HUDEP-2 (cell line): ENCODE measurements around the gene THEMIS.
"Not testable (repeated sequence)": the region's sequence is repeated elsewhere in the genome, so short reads cannot be mapped to it uniquely, and the experiment has no call there.

Source experiments
- DNase-seq, 76 experiments: peaks; one replicate each; lab custom pipeline; 2025; ENCODE audit not compliant: unreplicated experiment in 76 of 76; lab: John Stamatoyannopoulos, UW

The THEMIS gene

GRCh38 chr6:127813699-127814027 lies 87.2 kb downstream of the THEMIS start:
- DNase-seq, result no peak

DNA sequence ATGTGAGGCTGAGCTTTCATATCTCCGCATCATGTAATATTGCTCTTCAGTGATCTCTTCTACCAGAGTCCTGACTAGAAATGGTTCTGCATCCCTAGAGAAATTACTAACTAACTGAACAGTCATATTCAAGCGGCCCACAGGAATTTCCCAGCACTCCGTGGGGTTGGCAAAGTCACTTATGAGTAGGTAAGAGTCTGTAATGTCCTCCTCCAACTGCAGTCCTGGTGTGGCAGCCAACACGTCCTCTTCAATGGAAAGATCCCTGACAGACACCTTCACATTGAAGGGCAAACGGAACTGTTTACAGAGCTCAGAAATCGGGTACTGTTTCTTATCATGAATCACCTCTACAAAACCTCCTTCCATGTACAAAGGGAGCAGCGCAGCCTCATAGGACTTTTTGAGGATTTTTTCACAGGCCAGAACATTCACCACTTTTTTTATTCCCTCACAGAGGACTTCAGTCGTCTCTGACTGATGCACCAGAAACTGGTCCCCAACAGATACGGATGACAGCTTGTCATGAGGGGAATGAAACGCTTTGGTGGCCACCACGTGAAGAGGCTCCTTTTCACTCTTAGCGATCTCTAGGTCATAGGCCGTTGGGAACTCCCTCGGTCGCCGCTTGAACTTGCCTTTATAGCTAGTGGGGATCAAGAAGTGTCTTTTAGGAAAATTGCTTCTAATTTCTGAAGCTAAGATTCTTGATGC lies 87.7 kb downstream of the THEMIS start:
- DNase-seq, result no peak

DNA sequence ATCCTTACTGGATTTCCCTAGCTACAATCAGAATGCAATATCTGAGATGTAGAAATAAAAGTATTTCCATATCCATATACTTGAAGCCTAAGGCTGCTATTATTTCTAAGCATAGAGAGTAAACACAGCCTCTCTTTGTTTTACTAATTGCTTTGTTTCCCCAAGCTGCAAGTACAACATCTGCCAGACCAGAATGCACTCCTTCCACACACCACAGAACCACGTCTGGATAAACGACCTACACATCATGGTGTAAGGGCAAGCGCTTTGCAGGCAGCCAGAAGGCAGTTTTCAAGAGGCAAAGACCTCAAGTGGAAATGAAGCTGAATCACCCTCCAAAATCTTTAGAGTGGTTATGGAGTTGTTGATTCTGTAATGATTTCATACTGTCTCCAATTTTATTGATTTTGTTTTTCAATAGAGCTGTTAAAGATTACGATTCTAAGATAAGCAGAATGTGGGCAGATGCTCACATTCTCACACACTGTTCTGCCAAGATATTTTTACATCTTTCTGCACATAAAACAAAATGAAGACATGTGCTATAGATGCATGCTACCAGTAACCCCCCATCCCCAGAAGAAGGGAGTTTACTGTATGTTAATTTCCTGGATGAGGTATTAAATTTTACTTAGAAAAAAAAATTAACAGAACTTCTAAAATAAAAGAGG lies 88.8 kb downstream of the THEMIS start:
- DNase-seq, result no peak

- no peak for DNase-seq
Observed at GRCh38 chr6:127807806-127808517, 92.9 kb downstream of the THEMIS start.

- DNase-seq, result no peak
Observed at GRCh38 chr6:127796713-127797112, 104.1 kb downstream of the THEMIS start.

GRCh38 chr6:127794405-127794804 lies 106.5 kb downstream of the THEMIS start:
- DNase-seq, result no peak

DNA sequence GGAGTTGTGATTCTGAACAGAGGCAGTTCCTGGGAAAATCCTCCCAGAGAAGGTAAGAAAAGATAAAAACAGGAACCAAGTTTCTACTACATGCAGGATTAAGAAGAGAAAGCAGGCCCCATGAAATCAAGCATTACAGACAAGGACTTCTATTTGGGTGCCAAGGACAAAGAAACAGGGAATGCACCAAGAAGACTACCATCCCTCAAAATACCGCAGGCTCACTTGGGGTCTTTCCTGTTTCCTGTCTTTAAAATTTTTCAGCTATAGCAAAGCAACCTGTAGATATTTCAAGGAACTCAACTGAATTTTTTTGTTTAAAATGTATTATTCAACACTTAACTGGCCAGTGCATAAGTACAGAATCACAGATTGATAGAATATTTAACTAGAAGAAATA lies 107.5 kb downstream of the THEMIS start:
- DNase-seq, result no peak

DNA sequence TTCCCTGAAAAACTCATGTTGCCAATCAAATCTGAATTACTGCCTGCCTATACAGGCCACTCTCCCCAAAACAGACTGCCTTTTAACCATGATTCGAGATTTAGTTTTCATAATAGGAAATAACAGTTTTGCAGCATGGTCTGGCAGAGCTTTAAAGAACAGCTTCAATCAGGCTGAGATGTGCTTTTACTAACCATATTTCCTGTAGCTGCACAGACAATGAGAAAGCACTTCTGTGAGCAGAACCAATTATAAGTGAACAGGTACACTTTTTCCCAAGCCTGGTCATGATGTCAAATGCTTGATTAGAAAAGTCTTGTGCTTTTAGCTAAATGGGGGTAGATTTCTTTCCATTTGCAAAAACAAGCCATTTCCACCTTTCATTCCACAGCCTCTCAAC lies 108.2 kb downstream of the THEMIS start:
- no peak for DNase-seq

DNA sequence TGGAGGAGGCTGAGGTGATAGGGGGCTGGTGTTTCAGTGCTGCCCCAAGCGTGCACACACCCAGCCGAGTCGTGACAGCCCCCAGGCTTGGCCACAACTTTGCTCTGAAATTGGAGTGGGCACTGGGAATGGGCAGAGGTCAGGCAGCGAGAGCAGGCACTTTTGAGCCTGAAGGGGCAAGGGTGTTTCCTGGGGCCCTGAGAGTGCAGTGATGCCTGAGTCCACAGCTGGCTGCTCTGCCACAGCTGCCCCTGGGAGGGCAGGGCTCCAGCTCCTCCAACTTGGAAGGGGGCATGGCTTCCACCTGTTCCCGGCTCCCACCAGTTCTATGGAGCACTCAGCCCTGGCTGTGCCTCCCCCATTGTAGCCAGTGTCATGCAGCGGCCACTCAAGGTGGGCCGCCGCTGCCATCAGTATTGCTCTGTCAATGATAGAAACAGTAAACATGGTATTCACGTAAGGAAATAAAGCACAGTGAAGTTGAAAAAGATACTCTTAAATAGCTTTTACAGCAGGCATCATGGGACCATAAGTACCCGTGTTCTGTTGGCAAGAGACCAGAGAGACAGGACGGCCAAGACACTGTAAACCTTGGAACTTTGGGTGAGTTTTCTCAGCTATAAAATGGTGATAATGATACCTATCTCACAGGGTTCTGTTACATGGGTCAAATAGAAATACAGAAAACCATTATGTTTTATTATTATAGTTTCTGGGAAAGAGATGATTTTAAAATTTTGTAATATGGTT lies 108.9 kb downstream of the THEMIS start:
- DNase-seq, result no peak

- DNase-seq, result no peak
Observed at GRCh38 chr6:127790571-127790970, 110.3 kb downstream of the THEMIS start.

- DNase-seq, result no peak
Observed at GRCh38 chr6:127786109-127786508, 114.7 kb downstream of the THEMIS start.

- no peak for DNase-seq
Observed at GRCh38 chr6:127784468-127784867, 116.4 kb downstream of the THEMIS start.

DNA sequence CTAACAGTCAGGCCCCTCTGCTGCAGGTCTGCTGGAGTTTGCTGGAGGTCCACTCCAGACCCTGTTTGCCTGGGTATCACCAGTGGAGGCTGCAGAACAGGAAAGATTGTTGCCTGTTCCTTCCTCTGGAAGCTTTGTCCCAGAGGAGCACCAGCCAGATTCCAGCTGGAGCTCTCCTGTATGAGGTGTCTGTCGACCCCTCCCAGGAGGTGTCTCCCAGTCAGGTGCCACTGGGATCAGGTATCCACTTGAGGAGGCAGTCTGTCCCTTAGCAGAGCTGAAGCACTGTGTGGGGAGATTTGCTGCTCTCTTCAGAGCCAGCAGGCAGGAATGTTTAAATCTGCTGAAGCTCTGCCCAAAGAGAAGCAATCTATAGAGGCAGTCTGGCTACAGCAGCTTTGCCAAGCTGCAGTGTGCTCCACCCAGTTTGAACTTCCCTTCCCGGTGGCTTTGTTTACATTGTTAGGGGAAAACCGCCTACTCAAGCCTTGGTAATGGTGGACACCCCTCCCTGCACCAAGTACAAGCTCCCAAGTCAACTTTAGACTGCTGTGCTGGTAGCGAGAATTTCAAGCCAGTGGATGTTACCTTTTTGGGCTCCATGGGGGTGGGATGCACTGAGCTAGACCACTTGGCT lies 119.1 kb downstream of the THEMIS start:
- DNase-seq, result not testable (repeated sequence)

DNA sequence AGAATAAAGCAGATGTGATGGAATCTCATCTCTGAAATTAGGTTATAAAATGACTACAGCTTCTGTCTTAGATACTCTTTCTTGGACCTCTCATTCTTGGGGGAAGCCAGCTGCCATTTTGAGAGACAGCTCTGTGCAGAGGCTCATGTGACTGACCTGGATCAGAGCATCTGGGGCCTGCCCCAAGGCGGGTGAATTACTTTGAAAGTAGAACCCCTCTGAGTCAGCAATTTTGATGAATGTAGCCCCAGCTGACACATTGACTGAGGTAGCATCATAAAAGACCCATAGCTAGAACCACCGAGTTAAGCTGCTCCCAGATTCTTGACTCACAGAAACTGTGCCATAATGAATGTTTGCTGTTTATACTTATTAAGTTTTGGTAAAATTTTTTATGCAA lies 124.5 kb downstream of the THEMIS start:
- no peak for DNase-seq

- DNase-seq, result no peak
Observed at GRCh38 chr6:127775371-127775770, 125.5 kb downstream of the THEMIS start.

DNA sequence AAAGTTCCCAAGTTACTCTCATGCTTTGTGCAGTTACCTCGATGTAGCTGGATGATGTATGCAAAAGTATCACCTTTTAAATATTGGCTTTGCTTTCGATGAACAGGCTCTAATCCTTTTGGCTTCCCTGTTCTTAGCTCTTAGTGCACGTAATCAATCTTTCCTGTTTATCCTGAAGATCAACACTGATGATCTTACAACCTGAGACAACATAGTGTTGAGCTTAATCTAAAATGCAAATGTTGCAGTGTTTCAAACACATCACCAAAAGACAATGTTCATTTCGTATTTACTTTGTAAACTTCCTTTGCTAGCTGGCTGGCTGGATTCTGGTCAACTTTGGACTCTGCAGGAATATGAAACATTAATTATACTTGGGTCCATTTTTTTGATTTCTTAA lies 132.1 kb downstream of the THEMIS start:
- DNase-seq, result no peak

DNA sequence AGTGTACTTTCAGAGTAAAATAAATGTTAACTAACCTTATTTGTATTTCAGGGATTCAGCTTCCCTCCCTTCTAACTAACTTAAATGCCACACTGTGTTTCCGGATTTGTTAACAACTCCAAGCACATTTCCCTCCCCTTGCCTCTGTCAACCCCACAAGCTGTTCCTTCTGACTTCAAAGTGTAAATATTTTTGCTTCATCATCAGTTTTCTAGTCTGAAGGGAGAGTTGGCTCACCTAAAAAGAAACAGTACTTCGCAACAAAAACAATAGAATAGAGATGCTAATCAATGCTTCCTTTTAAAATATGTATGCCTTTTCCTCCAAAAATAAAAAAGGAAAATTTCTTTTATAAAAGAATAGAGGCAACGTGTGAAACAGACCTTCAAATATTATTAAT lies 132.6 kb downstream of the THEMIS start:
- DNase-seq, result no peak

- no peak for DNase-seq
Observed at GRCh38 chr6:127765949-127766348, 134.9 kb downstream of the THEMIS start.

DNA sequence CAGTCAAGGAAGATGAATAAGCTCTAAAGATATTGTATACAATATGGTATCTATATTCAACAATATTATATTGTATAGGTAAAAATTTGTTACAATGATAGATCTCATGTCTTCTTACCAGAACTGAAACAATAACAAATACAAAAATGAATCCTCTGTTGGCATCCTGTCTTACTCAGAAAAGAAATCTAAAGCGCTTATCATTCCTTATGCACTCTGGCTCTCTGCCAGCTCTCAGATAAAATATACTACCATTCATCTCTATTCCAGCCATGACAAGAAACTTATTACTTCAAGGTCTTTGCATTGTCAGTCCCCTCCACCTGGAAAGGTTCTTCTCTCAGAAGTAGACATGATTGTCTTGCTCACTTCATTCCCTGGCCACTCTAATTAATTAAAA lies 138.6 kb downstream of the THEMIS start:
- DNase-seq, result no peak

DNA sequence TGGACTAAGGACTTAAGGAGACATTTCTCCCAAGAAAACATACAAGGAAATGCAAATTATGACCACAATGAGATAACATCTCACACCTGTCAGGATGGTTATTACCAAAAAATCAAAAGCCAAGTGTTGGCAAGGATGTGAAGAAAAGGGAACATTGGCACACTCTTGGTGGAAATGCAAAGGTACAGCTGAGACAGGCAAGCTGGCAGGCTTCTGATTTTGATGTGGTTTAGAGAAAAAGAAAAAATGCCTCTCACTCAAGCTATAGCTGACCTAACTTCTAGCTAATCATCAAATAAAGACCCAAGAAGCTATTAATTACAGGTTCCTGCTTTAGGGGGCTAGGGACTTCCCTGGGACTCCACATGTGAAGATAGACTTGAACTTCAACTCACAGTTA lies 139.8 kb downstream of the THEMIS start:
- no peak for DNase-seq

GRCh38 chr6:127749095-127749494 lies 151.8 kb downstream of the THEMIS start:
- DNase-seq, result no peak
